NCI-H2227 (cell line): ENCODE results near the gene PRR20G.

Source experiments
- DNase-seq: peaks from one replicate; lab custom pipeline; 2025; ENCODE audit not compliant: unreplicated experiment; lab: John Stamatoyannopoulos, UW

The PRR20G gene

GRCh38 chr3:127264794-127265514, 22.9 kb downstream of the PRR20G start:
- no peak for DNase-seq

DNA sequence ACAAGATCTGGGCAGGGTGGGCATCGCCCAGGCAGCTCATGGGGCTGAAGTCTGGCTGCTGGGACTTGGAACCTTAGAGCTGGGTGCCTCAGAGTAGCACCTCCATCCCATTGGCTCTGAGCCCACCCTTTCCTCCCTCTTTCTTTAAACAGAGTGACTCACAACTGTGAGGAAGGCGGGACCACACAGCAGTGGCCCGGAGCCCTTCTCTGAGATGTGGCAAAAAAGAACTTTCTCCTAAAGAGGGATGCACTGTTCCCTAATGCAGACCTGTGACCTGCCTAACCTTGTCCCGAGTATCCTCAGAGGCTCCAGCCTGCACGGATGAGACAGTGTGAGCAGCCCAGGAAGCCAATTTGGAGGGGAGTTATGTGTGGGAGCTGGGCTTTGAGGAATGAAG, 23.6 kb downstream of the PRR20G start:
- no peak for DNase-seq

GRCh38 chr3:127263586-127264231, 24.1 kb downstream of the PRR20G start:
- peak; percentile 0 for DNase-seq

DNA sequence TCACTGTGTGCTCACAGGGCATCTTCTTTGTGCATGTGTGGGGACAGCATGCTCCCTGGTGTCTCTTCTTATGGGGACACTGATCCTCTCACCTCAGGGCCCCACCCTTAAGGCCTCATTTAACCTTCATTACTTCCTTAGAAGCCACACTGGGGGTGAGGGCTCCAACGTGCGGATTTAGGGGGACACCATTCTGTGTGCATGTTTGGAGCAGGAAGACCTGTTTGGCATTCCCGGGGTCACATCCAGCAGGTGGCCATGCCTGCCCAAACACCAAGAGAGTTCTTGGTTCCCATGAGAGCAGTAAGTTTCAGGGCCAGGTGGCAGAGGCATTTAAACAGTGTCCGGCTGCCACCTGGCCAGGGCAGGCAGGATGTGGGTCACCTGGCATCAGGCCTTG, 24.8 kb downstream of the PRR20G start:
- no peak for DNase-seq

DNA sequence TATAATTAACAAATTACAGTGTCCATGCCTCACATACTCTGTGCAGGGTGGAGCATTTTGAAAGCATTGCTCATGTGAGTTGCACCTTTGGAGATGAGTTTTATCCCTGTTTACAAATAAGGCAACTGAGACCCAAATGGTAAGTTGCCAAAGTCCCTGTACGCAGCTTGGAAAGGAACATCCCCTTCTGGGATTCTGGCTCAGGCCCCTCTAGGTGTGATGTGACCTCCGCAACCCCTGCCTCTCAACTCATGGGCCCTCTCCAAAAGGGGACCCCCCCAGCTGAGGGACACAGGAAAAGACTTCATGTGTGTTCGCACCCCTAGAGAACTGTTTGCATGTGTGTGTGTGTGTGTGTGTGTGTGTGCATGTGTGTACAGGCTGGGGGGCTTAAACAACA, 25.3 kb downstream of the PRR20G start:
- no peak for DNase-seq

DNA sequence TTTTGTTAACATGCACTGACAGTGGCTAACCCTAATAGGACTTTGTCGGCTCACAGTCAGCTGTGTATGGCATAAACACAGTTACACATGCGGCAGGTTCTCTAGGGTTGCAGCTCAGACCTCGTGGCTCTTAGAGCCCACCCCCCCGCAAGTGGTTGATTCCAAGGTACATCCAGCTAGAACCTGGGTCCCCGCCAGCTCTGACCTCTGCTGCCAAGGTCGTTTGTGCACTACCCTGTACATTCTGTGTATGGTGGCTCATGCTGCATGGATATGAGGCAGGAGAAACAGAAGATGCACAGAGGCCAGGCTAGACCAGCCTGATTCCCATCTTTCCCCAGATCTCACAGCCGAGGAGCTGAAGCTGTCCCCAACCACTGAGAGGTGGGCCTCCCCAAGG, 25.9 kb downstream of the PRR20G start:
- DNase-seq, result no peak

DNA sequence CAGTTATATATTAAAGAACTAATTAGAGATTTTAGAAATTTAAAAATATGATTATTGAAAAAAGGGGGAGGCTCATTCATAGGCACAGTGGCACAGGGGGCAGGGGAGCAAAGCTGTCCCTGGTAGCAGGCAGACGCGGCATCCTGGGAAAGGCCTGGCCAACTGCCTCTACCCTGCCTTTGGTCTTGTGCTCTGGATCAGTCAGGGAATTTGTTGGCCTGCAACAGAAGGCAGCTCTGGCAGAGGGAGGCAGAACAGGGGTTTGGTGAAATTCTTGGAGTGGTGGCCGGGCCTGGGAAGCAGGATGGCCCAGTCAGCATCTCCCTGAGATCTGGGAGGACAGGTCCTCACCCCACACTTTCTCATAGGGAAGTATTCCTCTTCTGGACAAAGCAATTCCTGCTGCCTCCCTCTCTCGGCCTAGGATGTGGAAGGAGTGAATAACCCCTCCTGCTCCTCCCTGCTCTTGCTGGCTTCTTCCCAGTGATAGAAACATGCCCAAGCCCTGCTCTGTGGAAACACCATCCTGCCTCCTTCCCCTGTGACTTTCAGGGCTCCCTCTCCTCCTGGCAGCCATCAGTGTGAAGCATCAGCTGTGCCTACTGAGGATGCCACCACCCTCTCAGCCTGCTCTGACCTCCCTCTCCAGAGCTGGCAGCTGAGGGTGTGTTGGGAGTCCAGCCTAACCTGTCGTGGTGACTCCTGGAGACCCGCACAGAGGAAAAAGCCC, 26.9 kb downstream of the PRR20G start:
- no peak for DNase-seq

DNA sequence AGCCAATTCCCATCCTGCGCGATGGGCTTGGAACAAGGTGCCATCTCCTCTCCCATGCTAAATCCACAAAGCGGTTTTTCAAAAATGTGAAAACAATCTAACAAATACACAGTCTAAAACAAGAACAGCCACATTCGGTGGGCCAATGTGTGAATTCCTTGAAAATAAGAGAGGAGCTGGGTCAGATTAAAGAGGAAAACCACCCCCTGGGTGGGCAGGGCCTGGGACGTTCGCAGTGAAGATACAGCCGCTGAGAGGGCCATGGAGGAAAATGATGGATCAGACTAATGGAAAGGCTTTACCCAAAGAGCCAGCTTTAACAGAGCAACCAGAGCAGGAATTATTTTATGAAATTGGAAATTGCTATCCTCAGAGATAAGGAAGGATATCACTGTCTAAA, 27.4 kb downstream of the PRR20G start:
- DNase-seq, result no peak

DNA sequence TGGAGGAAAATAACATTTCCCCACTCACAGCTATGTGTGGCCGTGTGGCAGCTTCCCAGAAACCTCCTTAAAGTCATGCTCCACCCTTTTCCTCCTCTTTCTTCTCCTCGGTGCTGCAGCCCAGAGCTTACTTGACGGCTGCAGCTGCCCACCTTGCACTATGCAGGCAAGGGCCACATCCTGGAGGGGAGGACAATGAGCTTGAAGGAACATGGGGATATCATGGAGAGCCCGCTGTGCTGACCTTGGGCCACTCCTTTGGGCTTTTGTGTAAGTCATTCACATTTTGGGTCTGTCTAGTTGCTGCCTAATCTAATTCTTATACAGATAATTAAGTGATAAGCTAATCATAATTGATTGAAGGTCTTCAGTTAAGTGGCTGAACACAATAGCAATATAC, 28.0 kb downstream of the PRR20G start:
- no peak for DNase-seq

- no peak for DNase-seq
These were observed 29.1 kb downstream of the PRR20G start for GRCh38 chr3:127258733-127259132.

- no peak for DNase-seq
These were observed 30.5 kb downstream of the PRR20G start for GRCh38 chr3:127257351-127257750.

- DNase-seq, result no peak
These were observed 31.0 kb downstream of the PRR20G start for GRCh38 chr3:127256733-127257271.

GRCh38 chr3:127256138-127256537, 31.7 kb downstream of the PRR20G start:
- DNase-seq, result no peak

DNA sequence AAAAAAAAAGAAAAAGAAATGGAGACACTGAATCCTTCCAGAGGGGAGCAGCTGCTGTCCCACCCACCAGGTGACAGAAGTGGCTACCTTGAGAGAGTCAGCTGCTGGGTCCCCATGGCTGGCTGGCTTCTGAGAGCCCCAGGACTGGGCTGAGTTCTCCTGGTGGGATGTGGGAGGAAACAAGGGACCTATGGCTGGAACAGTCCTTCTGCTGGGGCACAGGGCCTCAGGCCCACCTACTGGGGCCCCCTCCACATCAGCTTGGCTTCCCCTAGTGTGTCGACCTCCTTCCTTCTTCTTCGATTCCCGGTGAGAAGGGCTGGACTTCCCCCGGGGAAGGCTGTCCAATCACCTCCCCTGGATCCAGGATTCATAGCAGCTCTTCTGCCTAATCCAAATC, 32.3 kb downstream of the PRR20G start:
- DNase-seq, result no peak

DNA sequence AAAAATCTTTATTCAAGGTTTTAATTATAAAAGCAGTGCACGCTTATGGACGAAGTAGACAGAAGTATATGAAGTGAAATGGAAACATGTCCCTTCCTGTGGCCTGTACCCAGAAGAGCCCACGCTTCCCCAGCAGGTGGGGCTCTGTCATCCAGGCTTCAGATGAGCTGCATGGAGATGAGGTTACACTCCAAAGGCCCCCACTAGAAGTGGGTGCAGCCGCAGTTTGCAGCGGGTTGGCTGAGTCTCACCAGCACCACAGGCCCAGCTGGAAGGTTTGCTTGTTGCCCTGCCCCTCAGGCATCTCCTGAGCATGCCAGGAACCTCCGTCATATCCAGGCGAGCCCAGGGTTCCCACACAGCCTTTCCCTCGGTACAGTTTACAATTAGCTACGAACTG, 33.1 kb downstream of the PRR20G start:
- DNase-seq, result no peak

- DNase-seq, result no peak
These were observed 33.7 kb downstream of the PRR20G start for GRCh38 chr3:127254033-127254644.

DNA sequence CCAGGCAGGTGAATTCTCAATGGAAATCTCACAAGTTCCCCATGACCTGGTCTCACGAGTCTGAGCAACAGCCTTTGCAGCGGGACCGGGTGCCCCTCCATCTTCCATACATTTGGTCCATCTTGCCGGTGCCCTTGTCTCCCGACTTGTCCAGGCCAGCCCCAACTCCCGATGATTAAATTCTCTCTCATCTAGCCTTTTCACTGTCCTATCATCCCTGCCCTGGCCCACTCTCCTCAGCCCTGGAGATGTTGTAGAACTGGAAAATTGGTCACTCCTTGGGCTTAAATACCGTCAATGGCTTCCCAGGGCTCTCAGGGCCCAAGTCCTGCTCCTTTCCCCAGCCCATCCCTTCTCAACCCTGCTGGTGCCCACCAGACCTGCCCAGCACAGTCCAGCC, 34.4 kb downstream of the PRR20G start:
- no peak for DNase-seq

DNA sequence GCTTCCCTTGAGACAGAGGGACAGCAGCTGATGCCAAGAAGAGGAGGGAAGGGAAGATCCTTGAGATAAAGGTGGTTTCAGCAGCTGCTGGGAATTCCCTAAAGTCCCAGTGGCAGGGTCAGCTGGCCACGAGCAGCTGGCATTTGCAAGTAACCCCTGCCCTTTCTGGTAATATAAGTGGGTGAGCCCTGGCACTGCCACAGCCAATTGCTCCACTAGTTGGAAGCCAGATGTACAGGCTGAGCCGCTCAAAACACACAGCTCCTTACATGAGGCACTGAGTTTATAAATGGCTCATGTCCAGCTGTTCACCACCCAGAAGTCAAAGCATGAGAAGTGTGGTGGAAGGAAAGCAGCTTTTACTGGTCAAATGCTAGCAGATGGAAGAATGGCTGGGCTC, 35.4 kb downstream of the PRR20G start:
- no peak for DNase-seq

GRCh38 chr3:127250032-127250431, 37.8 kb downstream of the PRR20G start:
- no peak for DNase-seq

GRCh38 chr3:127247292-127247691, 40.6 kb downstream of the PRR20G start:
- DNase-seq, result no peak

GRCh38 chr3:127238602-127239001, 49.2 kb downstream of the PRR20G start:
- DNase-seq, result no peak

DNA sequence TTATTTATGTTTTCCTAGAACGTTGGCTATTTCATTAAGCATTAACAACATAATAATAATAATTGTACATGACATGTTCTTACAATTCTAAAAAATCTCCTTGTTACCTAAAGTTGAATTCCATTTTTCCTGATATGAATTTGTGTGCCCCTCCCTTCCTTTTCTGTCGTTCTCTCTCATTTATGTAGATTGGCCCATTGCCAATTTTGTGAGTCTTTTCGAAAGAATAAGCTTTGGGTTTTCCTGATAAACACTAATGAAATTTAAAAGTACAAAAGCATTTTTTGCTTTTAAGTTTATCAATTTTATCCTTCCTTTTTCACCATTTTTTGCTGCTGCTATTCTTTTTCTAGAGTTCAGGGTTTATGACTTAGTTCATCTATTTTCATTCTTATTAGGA, 50.0 kb downstream of the PRR20G start:
- no peak for DNase-seq
